ENCODE measurements around the gene BCOR.

DNA sequence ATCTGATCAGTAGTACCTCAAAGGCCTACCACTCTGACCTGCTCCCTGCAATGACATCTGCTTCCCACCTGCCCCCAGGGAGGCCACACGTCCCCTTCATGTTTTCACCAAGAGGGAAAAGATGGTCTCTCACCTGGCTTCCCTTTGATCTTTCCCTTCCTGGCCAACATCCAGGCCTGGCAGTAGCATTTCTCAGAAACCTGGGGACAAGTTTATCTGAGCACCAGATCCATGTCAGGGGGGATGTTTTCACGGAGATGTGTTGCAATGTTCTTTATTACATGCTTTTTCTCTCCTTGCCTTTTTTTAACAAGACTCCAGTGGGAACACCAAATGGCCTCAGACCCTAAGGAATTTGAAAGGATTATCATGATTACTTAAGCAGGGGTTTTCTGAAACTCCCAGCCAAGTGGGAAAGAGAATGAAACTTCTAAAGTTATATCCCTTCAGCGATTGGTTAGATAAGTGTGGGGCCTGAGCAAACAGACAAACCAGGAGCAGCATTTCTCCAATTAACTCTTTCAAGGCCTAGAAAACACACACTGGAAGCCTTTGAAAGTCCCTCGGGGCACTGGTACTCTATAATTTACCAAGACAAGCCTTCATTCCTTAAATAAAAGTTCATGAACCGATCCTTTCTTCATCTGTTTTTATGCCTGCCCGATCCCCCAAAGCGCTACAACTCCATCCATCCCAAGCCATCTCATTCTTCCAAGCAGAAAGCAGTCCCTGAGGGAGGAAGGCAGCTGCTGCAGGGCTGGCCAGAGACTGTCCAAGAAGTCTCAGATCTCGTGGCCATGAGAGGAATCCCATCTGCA is 94.1 kb downstream of the BCOR start:
- TF ChIP-seq, protein P1, sequence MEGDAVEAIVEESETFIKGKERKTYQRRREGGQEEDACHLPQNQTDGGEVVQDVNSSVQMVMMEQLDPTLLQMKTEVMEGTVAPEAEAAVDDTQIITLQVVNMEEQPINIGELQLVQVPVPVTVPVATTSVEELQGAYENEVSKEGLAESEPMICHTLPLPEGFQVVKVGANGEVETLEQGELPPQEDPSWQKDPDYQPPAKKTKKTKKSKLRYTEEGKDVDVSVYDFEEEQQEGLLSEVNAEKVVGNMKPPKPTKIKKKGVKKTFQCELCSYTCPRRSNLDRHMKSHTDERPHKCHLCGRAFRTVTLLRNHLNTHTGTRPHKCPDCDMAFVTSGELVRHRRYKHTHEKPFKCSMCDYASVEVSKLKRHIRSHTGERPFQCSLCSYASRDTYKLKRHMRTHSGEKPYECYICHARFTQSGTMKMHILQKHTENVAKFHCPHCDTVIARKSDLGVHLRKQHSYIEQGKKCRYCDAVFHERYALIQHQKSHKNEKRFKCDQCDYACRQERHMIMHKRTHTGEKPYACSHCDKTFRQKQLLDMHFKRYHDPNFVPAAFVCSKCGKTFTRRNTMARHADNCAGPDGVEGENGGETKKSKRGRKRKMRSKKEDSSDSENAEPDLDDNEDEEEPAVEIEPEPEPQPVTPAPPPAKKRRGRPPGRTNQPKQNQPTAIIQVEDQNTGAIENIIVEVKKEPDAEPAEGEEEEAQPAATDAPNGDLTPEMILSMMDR (conservative IDR thresholded peaks at IDR 0.05), result no peak
- no peak for TF ChIP-seq EZH2 (IDR thresholded peaks at IDR 0.05; ENCODE audit: low read depth)

All from PC-9 (cell line).